Astrocyte (in vitro differentiated cells and primary cell): ENCODE data around the gene RASSF5. TPM values are rescaled to one million over a fixed set of nuclear protein-coding genes. Genes with fewer than 3 reads are reported as not detected.

Experiments used
- DNase-seq: peaks from one replicate; pipeline ENCODE4 v3.0.0-alpha.2; 2010; ENCODE audit warnings: low read depth
- FAIRE-seq: peaks from 2 replicates; lab custom pipeline; 2011; peaks lifted over from hg19 to GRCh38; lab: Jason Lieb, UNC
- H2AFZ ChIP-seq: 2 replicates; pipeline ENCODE4 v1.6.0; 2012; ENCODE audit warnings: low read depth, low read length, inconsistent platforms
- H3K27ac ChIP-seq: 2 replicates; pipeline ENCODE4 v1.5.1; 2011; ENCODE audit warnings: low read depth, low read length, inconsistent platforms
- H3K27me3 ChIP-seq: 2 replicates; pipeline ENCODE4 v1.6.0; 2011; ENCODE audit warnings: low read length, inconsistent platforms; ENCODE audit not compliant: insufficient read depth
- H3K36me3 ChIP-seq: 2 replicates; pipeline ENCODE4 v1.5.1; 2011; ENCODE audit warnings: low read length, inconsistent platforms; ENCODE audit not compliant: insufficient read depth
- H3K4me1 ChIP-seq: 2 replicates; pipeline ENCODE4 v1.5.1; 2011; ENCODE audit warnings: low read length, inconsistent platforms; ENCODE audit not compliant: insufficient read depth
- H3K4me2 ChIP-seq: 2 replicates; pipeline ENCODE4 v1.6.0; 2012; ENCODE audit warnings: low read length, inconsistent platforms
- H3K4me3 ChIP-seq: 2 replicates; pipeline ENCODE4 v1.5.1; 2011; ENCODE audit warnings: low read depth, mild to moderate bottlenecking, low read length, inconsistent platforms; ENCODE audit not compliant: insufficient read depth
- H3K79me2 ChIP-seq: 2 replicates; pipeline ENCODE4 v1.6.0; 2012; ENCODE audit warnings: mild to moderate bottlenecking, low read length, inconsistent platforms; ENCODE audit not compliant: insufficient read depth
- H3K9ac ChIP-seq: 2 replicates; pipeline ENCODE4 v1.6.0; 2012; ENCODE audit warnings: mild to moderate bottlenecking, low read length, inconsistent platforms
- H3K9me3 ChIP-seq: 2 replicates; pipeline ENCODE4 v1.5.1; 2012; ENCODE audit warnings: low read depth, mild to moderate bottlenecking, low read length, inconsistent platforms; ENCODE audit not compliant: insufficient read depth
- H4K20me1 ChIP-seq: 2 replicates; pipeline ENCODE4 v1.6.0; 2012; ENCODE audit warnings: low read length, inconsistent platforms; ENCODE audit not compliant: insufficient read depth
- H3K27ac Mint-ChIP-seq: one replicate; pipeline ENCODE4 v1.8.0; 2021; ENCODE audit warnings: mild to moderate bottlenecking, mixed read lengths; ENCODE audit not compliant: unreplicated experiment
- H3K27me3 Mint-ChIP-seq: one replicate; pipeline ENCODE4 v1.8.0; 2021; ENCODE audit warnings: low read depth, mixed read lengths; ENCODE audit not compliant: unreplicated experiment
- H3K36me3 Mint-ChIP-seq: one replicate; pipeline ENCODE4 v1.8.0; 2021; ENCODE audit warnings: low read depth, mixed read lengths; ENCODE audit not compliant: unreplicated experiment
- H3K4me1 Mint-ChIP-seq: one replicate; pipeline ENCODE4 v1.8.0; 2021; ENCODE audit warnings: low read depth, mixed read lengths; ENCODE audit not compliant: unreplicated experiment
- H3K4me3 Mint-ChIP-seq: one replicate; pipeline ENCODE4 v1.8.0; 2021; ENCODE audit warnings: mild to moderate bottlenecking, moderate library complexity, mixed read lengths; ENCODE audit not compliant: unreplicated experiment
- H3K9me3 Mint-ChIP-seq: one replicate; pipeline ENCODE4 v1.8.0; 2021; ENCODE audit warnings: mild to moderate bottlenecking, mixed read lengths; ENCODE audit not compliant: unreplicated experiment
- EZH2 ChIP-seq: IDR thresholded peaks from 2 replicates; pipeline ENCODE4 v1.6.1; 2012; ENCODE audit warnings: mild to moderate bottlenecking, low read length, inconsistent platforms; ENCODE audit not compliant: insufficient read depth
- total RNA-seq: library from RNA; stranded (reverse); gene quantifications from 2 replicates; pipeline ENCODE4 v1.2.1, GENCODE V29; 2021
- TF ChIP-seq, protein P1 (sequence below): IDR thresholded peaks from 2 replicates; pipeline ENCODE4 v1.5.1; 2011; ENCODE audit warnings: low read depth, mild to moderate bottlenecking, inconsistent platforms, low read length, moderate library complexity; ENCODE audit not compliant: insufficient read depth

RASSF5 gene
- total RNA-seq, 1 donor from 2014 or later: 0.43 TPM

DNA sequence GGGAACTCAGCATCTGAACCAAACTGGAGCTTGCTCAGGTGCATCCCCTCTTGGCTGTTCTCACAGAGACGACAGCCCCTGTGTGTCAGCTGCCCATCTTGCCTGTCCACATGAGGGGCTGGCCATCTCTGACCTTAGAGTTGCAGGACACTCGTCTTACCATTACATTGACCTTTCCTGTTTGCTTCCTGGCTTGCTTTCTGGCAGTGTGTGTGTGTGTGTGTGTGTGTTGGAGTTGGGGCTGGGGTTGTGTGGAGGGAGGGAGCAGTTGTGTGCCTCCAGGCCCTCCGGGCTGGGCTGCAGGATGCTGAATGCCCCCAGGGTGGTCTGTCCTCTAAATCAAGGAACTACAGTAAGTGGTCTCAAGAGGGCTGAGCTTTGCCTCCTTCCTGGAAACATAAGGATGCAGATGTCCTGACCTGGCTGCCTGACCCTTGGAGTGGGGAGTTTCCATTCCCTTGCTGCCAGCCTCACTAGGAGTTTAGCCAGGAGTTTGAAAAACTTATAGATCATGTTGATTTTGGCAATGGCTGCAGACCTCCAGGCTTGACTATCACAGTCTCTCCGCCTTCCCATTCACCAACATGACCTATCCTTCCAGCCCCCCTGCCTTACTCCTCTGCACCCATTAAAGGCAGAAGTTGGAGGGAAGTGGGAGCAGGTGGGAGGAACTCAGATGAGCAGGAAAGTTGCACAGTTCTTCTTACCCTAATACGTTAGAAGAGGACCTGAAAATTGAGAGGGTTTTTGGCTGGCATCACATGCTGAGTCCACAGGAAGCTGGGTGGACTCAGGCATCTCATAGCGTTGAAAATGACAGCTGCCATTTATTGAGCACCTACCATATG, 19.0 kb downstream of the RASSF5 start:
- no peaks in the 10 kb centered on the region for H3K4me1 Mint-ChIP-seq
- peaks cover 3% of the 10 kb centered on the region for H3K36me3 Mint-ChIP-seq
- no peaks in the 10 kb centered on the region for H3K36me3 ChIP-seq
- FAIRE-seq: no peak
- no peak overlapping the region for H3K4me3 Mint-ChIP-seq
- H3K4me3 ChIP-seq: no peak overlapping the region
- no peaks in the 10 kb centered on the region for H3K9me3 ChIP-seq
- no peak overlapping the region for H3K27ac ChIP-seq
- no peak for DNase-seq
- no peak overlapping the region for H3K4me2 ChIP-seq
- H3K27me3 ChIP-seq: no peaks in the 10 kb centered on the region
- no peak overlapping the region for H2AFZ ChIP-seq
- no peak overlapping the region for H3K9ac ChIP-seq
- H3K27ac Mint-ChIP-seq: no peak overlapping the region
- peaks cover 29% of the 10 kb centered on the region for H3K27me3 Mint-ChIP-seq
- no peaks in the 10 kb centered on the region for H3K79me2 ChIP-seq
- no peak for TF ChIP-seq EZH2
- TF ChIP-seq, protein P1, sequence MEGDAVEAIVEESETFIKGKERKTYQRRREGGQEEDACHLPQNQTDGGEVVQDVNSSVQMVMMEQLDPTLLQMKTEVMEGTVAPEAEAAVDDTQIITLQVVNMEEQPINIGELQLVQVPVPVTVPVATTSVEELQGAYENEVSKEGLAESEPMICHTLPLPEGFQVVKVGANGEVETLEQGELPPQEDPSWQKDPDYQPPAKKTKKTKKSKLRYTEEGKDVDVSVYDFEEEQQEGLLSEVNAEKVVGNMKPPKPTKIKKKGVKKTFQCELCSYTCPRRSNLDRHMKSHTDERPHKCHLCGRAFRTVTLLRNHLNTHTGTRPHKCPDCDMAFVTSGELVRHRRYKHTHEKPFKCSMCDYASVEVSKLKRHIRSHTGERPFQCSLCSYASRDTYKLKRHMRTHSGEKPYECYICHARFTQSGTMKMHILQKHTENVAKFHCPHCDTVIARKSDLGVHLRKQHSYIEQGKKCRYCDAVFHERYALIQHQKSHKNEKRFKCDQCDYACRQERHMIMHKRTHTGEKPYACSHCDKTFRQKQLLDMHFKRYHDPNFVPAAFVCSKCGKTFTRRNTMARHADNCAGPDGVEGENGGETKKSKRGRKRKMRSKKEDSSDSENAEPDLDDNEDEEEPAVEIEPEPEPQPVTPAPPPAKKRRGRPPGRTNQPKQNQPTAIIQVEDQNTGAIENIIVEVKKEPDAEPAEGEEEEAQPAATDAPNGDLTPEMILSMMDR: no peak
- no peaks in the 10 kb centered on the region for H3K9me3 Mint-ChIP-seq
- H3K4me1 ChIP-seq: no peaks in the 10 kb centered on the region
- no peaks in the 10 kb centered on the region for H4K20me1 ChIP-seq

DNA sequence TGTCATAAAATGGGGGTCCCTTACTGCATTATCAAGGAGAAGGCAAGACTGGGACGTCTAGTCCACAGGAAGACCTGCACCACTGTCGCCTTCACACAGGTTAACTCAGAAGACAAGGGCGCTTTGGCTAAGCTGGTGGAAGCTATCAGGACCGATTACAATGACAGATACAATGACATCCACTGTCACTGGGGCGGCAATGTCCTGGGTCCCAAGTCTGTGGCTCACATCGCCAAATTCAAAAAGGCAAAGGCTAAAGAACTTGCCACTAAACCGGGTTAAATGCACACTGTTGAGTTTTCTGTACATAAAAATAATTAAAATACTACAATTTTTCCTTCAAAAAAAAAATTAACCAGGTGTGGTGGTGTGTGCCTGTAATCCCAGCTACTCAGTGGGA, 22.1 kb downstream of the RASSF5 start:
- Histone ChIP-seq H4K20me1 (no peaks in the 10 kb centered on the region), H2AFZ (no peak overlapping the region), H3K79me2 (no peaks in the 10 kb centered on the region), H3K4me1 (no peaks in the 10 kb centered on the region), H3K4me3 (no peak overlapping the region), H3K27me3 (no peaks in the 10 kb centered on the region), H3K9ac (no peak overlapping the region), H3K4me2 (no peak overlapping the region), H3K9me3 (no peaks in the 10 kb centered on the region), H3K27ac (no peak overlapping the region), H3K36me3 (no peaks in the 10 kb centered on the region)
- H3K27ac Mint-ChIP-seq: no peak overlapping the region
- FAIRE-seq: no peak
- H3K36me3 Mint-ChIP-seq: peaks cover 3% of the 10 kb centered on the region
- no peak for TF ChIP-seq EZH2
- TF ChIP-seq, protein P1: no peak
- H3K4me1 Mint-ChIP-seq: no peaks in the 10 kb centered on the region
- H3K9me3 Mint-ChIP-seq: no peaks in the 10 kb centered on the region
- peaks cover 49% of the 10 kb centered on the region for H3K27me3 Mint-ChIP-seq
- no peak for DNase-seq
- H3K4me3 Mint-ChIP-seq: no peak overlapping the region

GRCh38 chr1:206532368-206532767, 25.0 kb downstream of the RASSF5 start:
- Histone ChIP-seq H3K4me2 (no peak overlapping the region), H3K4me1 (peaks cover 7% of the 10 kb centered on the region), H3K9me3 (no peaks in the 10 kb centered on the region), H3K79me2 (no peaks in the 10 kb centered on the region), H3K27ac (no peak overlapping the region), H3K9ac (no peak overlapping the region), H3K4me3 (no peak overlapping the region), H3K27me3 (peaks cover 5% of the 10 kb centered on the region), H2AFZ (no peak overlapping the region), H3K36me3 (no peaks in the 10 kb centered on the region), H4K20me1 (no peaks in the 10 kb centered on the region)
- Mint-ChIP-seq H3K4me1 (peaks cover 8% of the 10 kb centered on the region), H3K4me3 (no peak overlapping the region), H3K27ac (no peak overlapping the region), H3K9me3 (no peaks in the 10 kb centered on the region), H3K27me3 (peaks cover 58% of the 10 kb centered on the region), H3K36me3 (peaks cover 3% of the 10 kb centered on the region)
- no peak for DNase-seq
- no peak for FAIRE-seq
- TF ChIP-seq, protein P1: no peak
- TF ChIP-seq EZH2: no peak
